ENCODE measurements around the gene DUSP28. TPM values are rescaled to one million over a fixed set of nuclear protein-coding genes. Genes with fewer than 3 reads are reported as not detected.

DUSP28 gene
- total RNA-seq, 1 experiment from 2014 or later, result 10.7 TPM

GRCh38 chr2:240575101-240575965 lies 15.2 kb downstream of the DUSP28 start:
- no peaks in the 10 kb centered on the region for H3K36me3 ChIP-seq (ENCODE audit: control insufficient read depth, insufficient read depth, low read length)
- BruUV-seq (replicated peaks), result no TSS peak

GRCh38 chr2:240576036-240576435 lies 15.9 kb downstream of the DUSP28 start:
- ChIA-PET POLR2A (no interaction called here), CTCF (no interaction called here)
- Histone ChIP-seq H3K4me3 (ENCODE audit: low read depth in 2 of 2, low read length in 2 of 2) (no peak overlapping the region), H3K4me1 (ENCODE audit: control insufficient read depth, insufficient read depth, low read length) (peaks cover 10% of the 10 kb centered on the region), H3K27ac (ENCODE audit: low read length) (no peak overlapping the region), H3K27me3 (ENCODE audit: control insufficient read depth, insufficient read depth, low read length) (no peaks in the 10 kb centered on the region), H3K9me3 (ENCODE audit: control insufficient read depth, insufficient read depth, low read depth, low read length) (no peaks in the 10 kb centered on the region), H3K36me3 (ENCODE audit: control insufficient read depth, insufficient read depth, low read length) (no peaks in the 10 kb centered on the region)
- BruUV-seq (replicated peaks), result no TSS peak
- no peak for TF ChIP-seq TCF7L2 (IDR thresholded peaks at IDR 0.05; ENCODE audit: low read depth, low read length)
- no peak for TF ChIP-seq REST (IDR thresholded peaks at IDR 0.05; ENCODE audit: insufficient read depth in 1 of 2, low read depth in 2 of 2, low read length in 1 of 2)
- TF ChIP-seq CTCF (IDR thresholded peaks at IDR 0.05), result no peak
- TF ChIP-seq SIN3A (IDR thresholded peaks at IDR 0.05; ENCODE audit: borderline replicate concordance, insufficient read depth, low read depth, low read length), result no peak
- no peak for TF ChIP-seq POLR2AphosphoS5 (IDR thresholded peaks at IDR 0.05; ENCODE audit: low read depth, low read length)
- intact Hi-C loops (cut with micrococcal nuclease; ENCODE audit: unreplicated experiment) (no loop called here), in situ Hi-C loops (cut with HindIII; ENCODE audit: low pct_unique_long_range_greater_than_20kb, low sequenced_read_pairs) (no loop called here)
- DNase-seq (ENCODE audit: low read depth, low spot score) (no peak), ATAC-seq (no peak)

More at GRCh38 chr2:240575101-240575965, 15.2 kb downstream of the DUSP28 start:
- intact Hi-C loops (cut with micrococcal nuclease; ENCODE audit: unreplicated experiment) (no loop called here), in situ Hi-C loops (cut with HindIII; ENCODE audit: low pct_unique_long_range_greater_than_20kb, low sequenced_read_pairs) (no loop called here)
- ChIA-PET POLR2A (no interaction called here), CTCF (no interaction called here)
- Histone ChIP-seq H3K4me3 (ENCODE audit: low read depth in 2 of 2, low read length in 2 of 2) (no peak overlapping the region), H3K9me3 (ENCODE audit: control insufficient read depth, insufficient read depth, low read depth, low read length) (no peaks in the 10 kb centered on the region), H3K27ac (ENCODE audit: low read length) (no peak overlapping the region), H3K4me1 (ENCODE audit: control insufficient read depth, insufficient read depth, low read length) (peaks cover 4% of the 10 kb centered on the region), H3K27me3 (ENCODE audit: control insufficient read depth, insufficient read depth, low read length) (no peaks in the 10 kb centered on the region)
- TF ChIP-seq REST (IDR thresholded peaks at IDR 0.05; ENCODE audit: insufficient read depth in 1 of 2, low read depth in 2 of 2, low read length in 1 of 2) (no peak), TCF7L2 (IDR thresholded peaks at IDR 0.05; ENCODE audit: low read depth, low read length) (no peak), POLR2AphosphoS5 (IDR thresholded peaks at IDR 0.05; ENCODE audit: low read depth, low read length) (no peak), SIN3A (IDR thresholded peaks at IDR 0.05; ENCODE audit: borderline replicate concordance, insufficient read depth, low read depth, low read length) (no peak), CTCF (IDR thresholded peaks at IDR 0.05) (no peak)
- DNase-seq (ENCODE audit: low read depth, low spot score) (no peak), ATAC-seq (no peak)

Measured in Panc1 (cell line).